HG03097 (cell line): Measurements from ENCODE around the gene USPL1.
"Not testable (repeated sequence)": the region's sequence is repeated elsewhere in the genome, so short reads cannot be mapped to it uniquely, and the experiment has no call there.

Source experiments
- ATAC-seq: cut with Tn5 transposase; IDR thresholded peaks from one replicate; pipeline ENCODE4 v1.9.1; 2021; ENCODE audit not compliant: unreplicated experiment, low FRiP score

Gene USPL1

DNA sequence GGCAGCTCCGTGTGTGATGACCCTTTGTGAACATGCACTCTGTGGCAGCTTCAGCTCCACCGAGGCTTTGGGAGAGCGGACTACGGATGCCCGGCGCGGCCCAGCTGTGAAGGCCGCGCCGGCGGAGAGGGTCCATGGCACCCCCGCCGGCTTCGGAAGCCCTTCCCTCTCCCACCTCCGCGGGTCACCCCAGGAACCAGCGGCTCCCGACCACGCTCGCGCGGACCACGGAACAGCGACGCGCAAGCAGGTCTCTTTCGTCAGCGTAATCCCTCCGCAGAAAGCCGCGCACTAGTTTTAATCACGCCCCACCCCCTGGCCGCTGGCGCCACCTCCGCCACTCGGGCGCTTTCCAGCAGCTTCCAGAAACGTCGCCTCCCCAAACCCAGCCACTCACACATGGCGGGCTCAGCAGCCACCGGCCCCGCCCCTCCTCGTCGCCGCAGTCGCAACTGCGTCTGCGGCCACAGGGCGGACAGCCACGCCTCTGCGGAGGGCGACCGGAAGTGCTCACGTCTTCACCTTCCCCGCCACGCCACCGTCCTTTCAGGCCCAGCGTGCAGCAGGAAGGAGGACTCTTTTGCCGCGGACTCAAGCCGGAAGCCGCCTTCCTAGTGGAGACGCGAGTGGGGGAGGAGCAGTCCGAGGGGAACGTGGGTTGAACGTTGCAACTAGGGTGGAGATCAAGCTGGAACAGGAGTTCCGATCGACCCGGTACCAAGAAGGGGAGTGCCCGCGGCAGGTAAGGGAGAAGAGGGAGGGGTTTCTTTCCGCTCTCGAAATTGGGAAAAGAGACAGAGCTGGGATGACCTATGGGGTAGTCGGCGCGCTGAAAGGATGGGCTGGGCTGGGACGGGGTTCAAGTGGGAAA lies at the start of gene USPL1:
USPL1 (plus strand) TSS at position 606 of the 871 bp plus-strand sequence. CDS start 3,221 bp downstream, outside the sequence.
- peak; percentile 82 for ATAC-seq

- no peak for ATAC-seq
Measured at GRCh38 chr13:30569901-30570576, 47.7 kb upstream of the USPL1 start.

GRCh38 chr13:30570691-30571090 lies 47.0 kb upstream of the USPL1 start:
- no peak for ATAC-seq

- no peak for ATAC-seq
Measured at GRCh38 chr13:30572859-30573275, 44.9 kb upstream of the USPL1 start.

- ATAC-seq: no peak
Measured at GRCh38 chr13:30576528-30576927, 41.2 kb upstream of the USPL1 start.

- ATAC-seq: peak; percentile 72
Measured at GRCh38 chr13:30577401-30577852, 40.3 kb upstream of the USPL1 start.

DNA sequence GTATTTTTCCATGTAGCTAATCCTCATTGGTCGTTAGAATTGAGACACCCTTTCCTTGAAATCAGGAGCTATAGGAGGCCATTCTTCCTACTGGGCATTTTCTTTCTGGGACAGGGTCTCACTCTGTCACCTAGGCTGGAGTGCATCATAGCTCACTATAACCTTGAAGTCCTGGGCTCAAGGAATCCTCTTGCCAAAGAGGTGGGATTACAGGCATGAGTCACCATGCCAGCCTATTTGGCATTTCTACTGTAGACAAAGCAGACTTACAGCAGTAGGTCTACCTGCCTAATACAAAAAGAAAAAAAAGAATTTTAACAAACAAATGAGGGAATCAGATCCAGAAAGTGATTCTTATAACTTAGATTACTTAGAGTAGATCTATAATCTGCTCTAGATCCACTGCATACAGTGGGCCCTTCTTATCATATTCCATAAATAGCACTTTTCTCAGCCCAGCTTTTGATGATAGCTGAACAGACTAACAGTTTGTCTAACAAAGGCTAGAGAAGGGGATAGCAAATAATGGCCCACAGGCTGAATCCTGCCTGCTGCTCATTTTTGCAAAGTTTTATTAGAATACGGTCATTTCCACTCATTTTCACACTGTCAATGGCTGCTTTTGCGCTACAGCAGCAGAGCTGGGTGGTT lies 36.7 kb upstream of the USPL1 start:
- ATAC-seq: no peak

GRCh38 chr13:30581582-30581981 lies 36.1 kb upstream of the USPL1 start:
- no peak for ATAC-seq

DNA sequence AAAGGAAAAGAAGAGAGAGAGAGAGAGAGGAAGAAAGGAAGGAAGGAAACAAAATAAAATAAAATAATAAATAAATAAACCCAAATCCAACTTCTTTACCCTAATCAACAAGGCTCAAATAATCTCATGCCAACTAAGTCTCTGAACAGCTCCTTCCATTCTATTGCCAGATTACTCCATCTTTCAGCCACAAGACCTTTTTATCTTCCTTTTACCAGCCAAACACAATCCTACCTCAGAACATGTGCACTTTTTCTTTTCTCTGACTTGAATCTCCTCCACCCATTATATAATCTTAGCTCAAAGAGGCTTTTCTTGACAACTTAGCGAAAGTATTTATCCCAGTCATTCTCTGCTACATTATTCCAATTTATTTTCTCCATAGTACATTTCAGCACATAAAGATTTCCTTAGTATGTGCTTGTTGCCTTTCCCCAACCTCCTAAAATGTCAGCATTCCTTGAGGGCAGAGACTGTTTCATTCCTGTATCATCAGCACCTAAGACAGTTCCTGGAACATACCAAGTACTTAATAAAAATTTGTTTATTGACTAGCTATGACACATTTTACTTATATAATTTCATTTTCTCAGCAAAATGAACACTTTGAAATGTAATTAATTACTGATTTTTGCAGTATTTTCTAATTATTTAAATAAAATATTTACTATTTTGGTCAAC lies 33.5 kb upstream of the USPL1 start:
- no peak for ATAC-seq

DNA sequence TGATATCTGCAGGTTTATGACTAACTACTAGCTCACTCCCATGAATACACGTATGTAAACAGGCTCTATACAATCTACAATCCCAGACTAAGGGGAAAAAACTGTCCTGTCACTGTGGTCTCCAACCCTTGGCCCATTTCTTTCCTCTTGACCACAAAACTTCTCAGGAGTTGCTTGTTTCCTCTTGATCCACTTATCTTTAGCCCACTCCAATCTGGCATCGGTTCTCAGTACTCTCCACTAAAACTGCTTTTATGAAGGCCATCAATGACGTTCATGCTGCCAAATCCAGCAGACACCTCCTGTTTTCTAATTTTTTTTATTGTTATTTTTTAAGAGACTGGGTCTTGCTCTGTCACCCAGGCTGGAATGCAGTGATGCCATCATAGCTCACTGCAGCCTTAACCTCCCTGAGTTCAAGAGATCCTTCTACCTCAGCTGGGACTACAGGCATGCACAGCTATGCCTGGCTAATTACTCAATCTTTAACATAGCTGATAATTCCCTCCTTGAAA lies 31.9 kb upstream of the USPL1 start:
- no peak for ATAC-seq

GRCh38 chr13:30587231-30587630 lies 30.5 kb upstream of the USPL1 start:
- no peak for ATAC-seq

- no peak for ATAC-seq
Measured at GRCh38 chr13:30587739-30588138, 30.0 kb upstream of the USPL1 start.

DNA sequence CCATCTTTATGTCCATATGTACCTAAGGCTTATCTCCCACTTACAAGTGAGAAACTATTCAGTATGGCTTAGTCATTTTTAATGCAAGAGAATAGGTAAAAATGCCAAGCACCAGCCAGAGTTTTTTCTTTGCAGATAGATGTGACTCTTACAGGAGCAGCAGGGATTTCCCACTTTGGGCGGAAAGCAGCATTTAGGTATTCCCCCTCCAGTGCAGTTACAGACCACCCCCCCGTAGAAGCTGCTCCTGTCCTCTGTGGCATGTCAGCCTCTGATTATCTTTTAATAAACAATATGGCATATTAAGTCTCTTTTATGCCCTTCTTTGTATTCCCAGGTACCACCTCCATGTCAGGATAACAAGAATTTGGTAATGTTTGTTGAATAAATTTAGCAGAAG lies 24.7 kb upstream of the USPL1 start:
- ATAC-seq: no peak

DNA sequence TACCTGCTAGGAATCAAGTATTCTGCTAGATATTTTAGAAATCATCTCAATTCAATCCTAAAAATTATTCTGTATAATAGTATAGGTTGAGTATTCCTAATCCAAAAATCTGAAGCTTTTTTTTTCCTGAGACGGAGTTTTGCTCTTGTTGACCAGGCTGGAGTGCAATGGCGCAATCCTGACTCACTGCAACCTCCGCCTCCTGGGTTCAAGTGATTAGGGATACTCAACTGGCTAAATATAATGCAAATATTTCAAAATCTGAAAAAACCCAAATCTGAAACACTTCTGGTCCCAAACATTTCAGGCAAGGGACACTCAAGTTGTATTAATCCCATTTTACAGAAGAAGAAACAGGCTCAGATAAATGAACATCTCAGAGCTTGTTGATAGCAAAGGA lies 17.2 kb upstream of the USPL1 start:
- ATAC-seq: no peak

DNA sequence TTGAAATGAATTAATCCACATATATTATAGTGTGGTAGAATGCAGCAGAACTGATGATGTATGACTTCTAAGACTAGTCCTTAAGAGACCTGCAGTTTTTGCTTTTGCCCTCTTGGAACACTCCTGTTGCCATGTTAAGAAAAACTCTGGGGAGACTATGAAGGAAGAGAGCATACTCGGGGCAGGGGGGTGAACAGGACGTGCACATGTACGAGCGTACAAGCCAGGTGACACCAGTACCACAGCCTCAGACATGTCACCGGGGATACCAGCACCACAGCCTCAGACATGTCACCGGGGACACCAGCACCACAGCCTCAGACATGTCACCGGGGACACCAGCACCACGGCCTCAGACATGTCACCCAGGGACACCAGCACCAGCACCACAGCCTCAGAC lies 15.9 kb upstream of the USPL1 start:
- no peak for ATAC-seq

DNA sequence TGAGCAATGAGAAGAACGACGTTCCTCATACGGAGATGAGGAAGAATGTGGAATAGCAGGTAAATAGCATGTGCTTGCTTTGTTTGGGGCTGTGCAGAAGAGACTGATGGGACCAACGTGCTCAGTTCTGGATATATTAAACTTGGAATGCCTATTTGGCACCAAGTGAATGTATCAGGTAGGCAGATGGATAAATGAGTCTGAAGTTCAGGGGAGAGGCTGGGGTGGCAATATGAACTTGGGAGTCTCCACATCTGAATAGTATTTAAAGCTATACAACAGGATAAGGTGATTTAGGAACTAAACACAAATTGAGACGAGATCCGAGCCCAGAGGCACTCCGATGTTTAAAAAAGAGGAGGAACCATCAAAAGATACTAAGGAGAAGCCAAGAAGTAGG lies 12.7 kb upstream of the USPL1 start:
- no peak for ATAC-seq

GRCh38 chr13:30607186-30607585 lies 10.5 kb upstream of the USPL1 start:
- ATAC-seq: not testable (repeated sequence)

DNA sequence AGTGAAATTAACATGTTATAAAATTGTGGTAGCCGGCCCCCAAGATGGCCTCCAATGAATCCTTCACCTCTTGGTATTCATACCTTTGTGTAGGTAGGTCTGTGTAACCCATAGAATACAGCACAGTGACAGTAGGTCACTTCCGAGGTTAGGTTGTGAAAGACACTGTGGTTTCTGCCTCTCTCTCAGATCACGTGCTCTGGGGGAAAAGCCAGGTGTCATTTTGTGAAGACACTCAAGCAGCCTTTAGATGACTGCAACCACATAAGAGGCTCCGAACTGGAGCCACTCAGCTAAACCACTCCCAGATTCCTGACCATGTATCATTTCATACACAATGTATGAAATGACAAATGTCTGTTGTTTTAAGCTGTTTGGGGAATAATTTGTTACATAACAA lies 9.8 kb upstream of the USPL1 start:
- ATAC-seq: peak; percentile 90

DNA sequence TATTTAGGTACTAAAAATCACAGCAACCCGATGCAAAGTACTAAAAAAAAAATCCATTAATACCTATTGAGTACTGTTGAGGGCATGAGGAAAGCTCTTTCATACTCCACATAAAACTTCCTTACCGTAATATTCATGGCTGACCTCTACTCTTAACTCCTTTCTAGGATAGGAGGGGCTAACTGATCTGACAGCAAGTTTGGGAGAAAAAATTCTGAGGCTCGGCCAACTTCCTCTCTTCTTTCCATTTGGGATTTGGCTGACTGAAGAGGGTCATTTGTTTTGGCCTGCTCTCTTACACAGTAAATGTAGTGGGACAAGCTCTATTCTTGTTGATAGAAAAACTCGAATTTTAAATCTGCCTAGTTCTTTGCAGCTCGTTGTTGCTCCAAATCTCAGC lies 9.4 kb upstream of the USPL1 start:
- no peak for ATAC-seq

- ATAC-seq: no peak
Measured at GRCh38 chr13:30610311-30610710, 7.4 kb upstream of the USPL1 start.

DNA sequence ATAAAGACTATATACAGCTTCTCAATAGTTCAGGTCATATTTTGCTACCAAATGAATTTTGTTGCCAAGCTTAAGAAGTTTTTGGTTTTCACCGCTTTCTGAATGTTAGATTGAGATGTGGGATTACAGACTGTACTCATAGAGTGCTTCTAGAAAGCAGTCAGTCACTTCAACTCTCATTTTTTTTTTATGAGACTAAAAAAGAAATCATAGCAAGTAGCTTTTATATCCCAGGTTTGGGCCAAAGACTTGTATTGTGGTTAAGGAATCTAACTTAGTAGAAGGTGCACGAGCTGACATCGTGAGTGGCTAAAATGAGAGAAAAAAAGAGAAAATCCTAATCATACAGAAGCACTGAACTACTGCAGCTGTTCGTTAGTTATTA lies 2.2 kb upstream of the USPL1 start:
- no peak for ATAC-seq
